Measurements from ENCODE around the gene PCYT2.
"Not testable (repeated sequence)": the region's sequence is repeated elsewhere in the genome, so short reads cannot be mapped to it uniquely, and the experiment has no call there.

PCYT2 gene

GRCh38 chr17:81921537-81921862 lies 10.3 kb upstream of the PCYT2 start:
- DNase-seq (ENCODE audit: low read depth in 1 of 2, low spot score in 1 of 2): no peak
- no peak for TF ChIP-seq CTCF (IDR thresholded peaks at IDR 0.05; ENCODE audit: insufficient read depth, low read length)
- no peak for TF ChIP-seq GABPA (IDR thresholded peaks at IDR 0.05; ENCODE audit: low read depth)
- no peak for TF ChIP-seq REST (IDR thresholded peaks at IDR 0.05; ENCODE audit: insufficient replicate concordance, low read depth)
- no peak for TF ChIP-seq SPI1 (IDR thresholded peaks at IDR 0.05; ENCODE audit: borderline replicate concordance, low read depth)
- no peak for TF ChIP-seq POLR2AphosphoS5 (IDR thresholded peaks at IDR 0.05; ENCODE audit: low read depth)
- Histone ChIP-seq H3K4me3 (replicated peaks; ENCODE audit: insufficient read depth, low read length) (peak overlapping the region; percentile 60), H3K27ac (replicated peaks) (peak overlapping the region; percentile 92), H3K27me3 (ENCODE audit: insufficient read depth, poor library complexity, severe bottlenecking) (no peaks in the 10 kb centered on the region)

- peak; percentile 86 to 87 for DNase-seq (ENCODE audit: low read depth in 1 of 2, low spot score in 1 of 2)
These were observed 9.7 kb upstream of the PCYT2 start for GRCh38 chr17:81920612-81921536.

GRCh38 chr17:81918832-81919545 lies 7.8 kb upstream of the PCYT2 start:
- peak; percentile 54; the same call in 1 of the 2 replicates for TF ChIP-seq POLR2AphosphoS5 (IDR thresholded peaks at IDR 0.05; ENCODE audit: low read depth)
- TF ChIP-seq CTCF (IDR thresholded peaks at IDR 0.05; ENCODE audit: insufficient read depth, low read length): no peak
- peak; percentile 70; the same call in 1 of the 2 replicates for TF ChIP-seq GABPA (IDR thresholded peaks at IDR 0.05; ENCODE audit: low read depth)
- Histone ChIP-seq H3K27ac (replicated peaks) (peak overlapping the region; percentile 92), H3K27me3 (ENCODE audit: insufficient read depth, poor library complexity, severe bottlenecking) (no peaks in the 10 kb centered on the region), H3K4me3 (replicated peaks; ENCODE audit: insufficient read depth, low read length) (peak overlapping the region; percentile 53)
- peak in 1 of 2 experiments; percentile 66 for DNase-seq (ENCODE audit: low read depth in 1 of 2, low spot score in 1 of 2)

More at GRCh38 chr17:81920612-81921536, 9.7 kb upstream of the PCYT2 start:
- Histone ChIP-seq H3K27ac (replicated peaks) (peak overlapping the region; percentile 92), H3K27me3 (ENCODE audit: insufficient read depth, poor library complexity, severe bottlenecking) (no peaks in the 10 kb centered on the region), H3K4me3 (replicated peaks; ENCODE audit: insufficient read depth, low read length) (peak overlapping the region; percentile 43)
- no peak for TF ChIP-seq SPI1 (IDR thresholded peaks at IDR 0.05; ENCODE audit: borderline replicate concordance, low read depth)

- not testable (repeated sequence) for DNase-seq (ENCODE audit: low read depth in 1 of 2, low spot score in 1 of 2); H3K27me3 ChIP-seq (ENCODE audit: insufficient read depth, poor library complexity, severe bottlenecking)
- H3K27ac ChIP-seq (replicated peaks): peak overlapping the region; percentile 92
- peak overlapping the region; percentile 53 for H3K4me3 ChIP-seq (replicated peaks; ENCODE audit: insufficient read depth, low read length)
These were observed 7.1 kb upstream of the PCYT2 start for GRCh38 chr17:81918333-81918669.

- Histone ChIP-seq H3K27me3 (ENCODE audit: insufficient read depth, poor library complexity, severe bottlenecking) (no peaks in the 10 kb centered on the region), H3K27ac (replicated peaks) (peak within 1 kb of the TSS; percentile 92)
These were observed 6.5 kb upstream of the PCYT2 start, which contains the start of gene SIRT7 for GRCh38 chr17:81917565-81918332. Gene SIRT7, minus strand, starts transcription at chr17:81918176. Its CDS starts 45 bp downstream, at chr17:81918131.

More at GRCh38 chr17:81917565-81918332, 6.5 kb upstream of the PCYT2 start, which contains the start of gene SIRT7:
- TF ChIP-seq GABPA (IDR thresholded peaks at IDR 0.05; ENCODE audit: low read depth) (no peak), POLR2AphosphoS5 (IDR thresholded peaks at IDR 0.05; ENCODE audit: low read depth) (peak; percentile 60; the same call in 1 of the 2 replicates), REST (IDR thresholded peaks at IDR 0.05; ENCODE audit: insufficient replicate concordance, low read depth) (peak; percentile 40)
- peak within 1 kb of the TSS; percentile 53 for H3K4me3 ChIP-seq (replicated peaks; ENCODE audit: insufficient read depth, low read length)
- DNase-seq (ENCODE audit: low read depth in 1 of 2, low spot score in 1 of 2): peak; percentile 72 to 80

All from HL-60 (cell line).